HepG2 (cell line): ENCODE data around the gene FAM120C. TPM values are rescaled to one million over a fixed set of nuclear protein-coding genes. Genes with fewer than 3 reads are reported as not detected.

ENCODE experiments used
- ATAC-seq: fragments of 200-7000 bp; cut with Tn5 transposase; 3 replicates; pipeline ENCODE4 v1.9.1; 2020; ENCODE audit warnings: mild to moderate bottlenecking, moderate library complexity
- BruUV-seq: library from RNA; stranded (reverse); fragments of 400-500 nt; replicated peaks from 2 replicates; lab custom pipeline; 2021; lab: Mats Ljungman, UMichigan
- CTCF ChIA-PET: fragments of 300-600 bp; formaldehyde crosslinking; extraction: SDS; loops from one replicate; lab custom pipeline; 2021; ENCODE audit warnings: low total read pairs, inconsistent platforms, low intra/inter-chr PET ratio; lab: Yijun Ruan, JAX
- POLR2A ChIA-PET: fragments of 350-600 bp; sonication (Branson Sonifier 250); formaldehyde crosslinking; loops from one replicate; lab custom pipeline; 2020; ENCODE audit warnings: antibody characterized with exemption, inconsistent platforms; lab: Yijun Ruan, JAX
- DNase-seq: peaks from one replicate; pipeline ENCODE4 v3.0.0-alpha.2; 2015; ENCODE audit warnings: low spot score
- FAIRE-seq: peaks from 3 replicates; lab custom pipeline; 2011; peaks lifted over from hg19 to GRCh38; lab: Jason Lieb, UNC
- H2AFZ ChIP-seq: one replicate; pipeline ENCODE4 v1.6.1; 2011; ENCODE audit warnings: low read length, inconsistent platforms
- H3K27ac ChIP-seq: fragments of 300-600 bp; 3 replicates; pipeline ENCODE4 v1.8.0; 2011; ENCODE audit warnings: mixed run types, mild to moderate bottlenecking, mixed read lengths, low read length, inconsistent platforms; ENCODE audit not compliant: insufficient read depth; ENCODE audit errors: extremely low read length
- H3K27me3 ChIP-seq, 2 experiments: fragments of 200-600 bp in 1 of 2; 2 replicates in 1 of 2; 3 replicates in 1 of 2; pipeline versions ENCODE4 v1.6.0 to v1.8.0; 2011; ENCODE audit warnings: low read length in 2 of 2, mild to moderate bottlenecking in 2 of 2, moderate library complexity in 2 of 2, inconsistent platforms in 1 of 2; ENCODE audit not compliant: insufficient read depth in 2 of 2, control insufficient read depth in 1 of 2
- H3K36me3 ChIP-seq, 2 experiments: fragments of 200-600 bp in 1 of 2; replicated peaks in 1 of 2; 2 replicates in 1 of 2; 3 replicates in 1 of 2; pipeline versions ENCODE4 v1.5.1 to v1.8.0; 2011; ENCODE audit warnings: low read length in 2 of 2, inconsistent platforms in 1 of 2; ENCODE audit not compliant: insufficient read depth in 2 of 2, control insufficient read depth in 1 of 2
- H3K4me1 ChIP-seq: 2 replicates; pipeline ENCODE4 v1.5.1; 2012; ENCODE audit warnings: low read length, inconsistent platforms; ENCODE audit not compliant: insufficient read depth
- H3K4me2 ChIP-seq: 2 replicates; pipeline ENCODE4 v1.6.0; 2011; ENCODE audit warnings: low read depth, low read length, inconsistent platforms
- H3K4me3 ChIP-seq, 3 experiments: fragments of 200-600 bp in 1 of 3; sonication (generic), shearing (Covaris generic) in 1 of 3; replicated peaks in 1 of 3; 2 replicates each; pipeline ENCODE4 v1.5.1; 2011 to 2016; ENCODE audit warnings: low read length in 3 of 3, inconsistent platforms in 2 of 3, low read depth in 2 of 3, mild to moderate bottlenecking in 2 of 3, control low read depth in 1 of 3, mixed read lengths in 1 of 3; ENCODE audit not compliant: insufficient read depth in 1 of 3
- H3K79me2 ChIP-seq: one replicate; pipeline ENCODE4 v1.6.1; 2011; ENCODE audit warnings: low read length, inconsistent platforms; ENCODE audit not compliant: insufficient read depth
- H3K9ac ChIP-seq: 2 replicates; pipeline ENCODE4 v1.6.0; 2011; ENCODE audit warnings: mild to moderate bottlenecking, low read depth, low read length, inconsistent platforms; ENCODE audit not compliant: insufficient read depth
- H3K9me3 ChIP-seq: 2 replicates; pipeline ENCODE4 v1.5.1; 2012; ENCODE audit warnings: mild to moderate bottlenecking, low read length
- H4K20me1 ChIP-seq: 2 replicates; pipeline ENCODE4 v1.6.0; 2011; ENCODE audit warnings: inconsistent platforms, mild to moderate bottlenecking, low read length, moderate library complexity; ENCODE audit not compliant: insufficient read depth
- ATF1 ChIP-seq: IDR thresholded peaks from 2 replicates; pipeline ENCODE4 v1.6.1; 2016; ENCODE audit warnings: mild to moderate bottlenecking, control low read depth
- ZNF432 ChIP-seq: sonication (generic); formaldehyde crosslinking; IDR thresholded peaks from 2 replicates; pipeline ENCODE4 v1.5.0; 2020; ENCODE audit warnings: missing genetic modification reagents, mild to moderate bottlenecking, borderline replicate concordance
- WGBS: methylation state at CpG from one replicate; pipeline ENCODE4 v1.1.6; 2017; ENCODE audit warnings: low lambda C conversion rate; 5-methylcytosine and 5-hydroxymethylcytosine counted together
- in situ Hi-C: cut with HindIII; loops from 2 replicates; pipeline ENCODE4 v1.10.0; 2017; ENCODE audit warnings: low pct_unique_long_range_greater_than_20kb; ENCODE audit not compliant: extremely low pct_ligation_motif_present
- intact Hi-C: fragments of 100-400 bp; cut with micrococcal nuclease; formaldehyde crosslinking; loops from one replicate; pipeline ENCODE4 v1.10.0; 2022; ENCODE audit not compliant: unreplicated experiment
- polyA plus RNA-seq, 8 experiments: library from polyadenylated mRNA; depleted of rRNA in 3 of 8; stranded (reverse) in 7 of 8; unstranded in 1 of 8; fragments of >200 nt; fragmentation: Illumina TruSeq in 4 of 8; extraction: Trizol in 4 of 8; gene quantifications; 2 replicates each; pipeline versions ENCODE4 v1.2.1 to v1.2.3, GENCODE V29; 2011 to 2016; ENCODE audit warnings: low read depth in 4 of 8, missing spikeins in 1 of 8, mixed read lengths in 1 of 8; ENCODE audit not compliant: insufficient read depth in 1 of 8
- total RNA-seq, 5 experiments: library from RNA; depleted of rRNA; stranded (reverse); fragments of >200 nt; fragmentation: Illumina TruSeq; extraction: Trizol; gene quantifications; 2 replicates each; pipeline ENCODE4 v1.2.3, GENCODE V29; 2016; ENCODE audit warnings: low read depth in 1 of 5
- TF ChIP-seq, protein P1 (sequence below): sonication (generic); formaldehyde crosslinking; IDR thresholded peaks from 2 replicates; pipeline ENCODE4 v1.4.0; 2020; ENCODE audit warnings: missing genetic modification reagents

FAM120C gene
- total and polyA plus RNA-seq, 2 of the 13 experiments (the other 11 are each of a cell fraction or from before 2014, with no cell fraction given) = 4.6 to 7.4 TPM

DNA sequence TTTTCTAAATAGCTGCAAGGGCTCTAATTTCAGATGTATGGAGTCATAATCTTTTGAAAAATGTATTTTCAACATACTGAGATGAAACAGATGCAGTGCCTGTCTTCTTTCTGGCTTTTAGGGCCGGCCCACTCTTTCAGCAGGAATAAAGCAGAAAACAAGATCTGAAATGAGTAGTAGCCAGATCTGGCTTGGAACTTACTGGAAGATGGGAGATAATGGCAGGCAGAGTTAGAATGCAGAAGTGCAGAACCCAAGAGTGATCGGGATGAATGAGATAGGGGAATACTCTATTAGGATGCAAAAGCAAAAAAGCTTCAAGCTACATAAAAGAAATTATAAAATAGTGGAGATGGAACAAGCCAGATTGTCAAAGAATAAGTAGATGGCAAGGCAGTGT lies 1.4 kb upstream of the FAM120C start:
- peaks cover 26% of the 10 kb centered on the region for H3K4me1 ChIP-seq
- no peak overlapping the region for H3K4me2 ChIP-seq
- FAIRE-seq = no peak
- CTCF ChIA-PET = no interaction called here
- intact Hi-C loops = loop anchor here (10.0 kb wide), 1 partner anchor 140 kb away; the partner anchor contains the start of gene PHF8
- H4K20me1 ChIP-seq = peaks cover 12% of the 10 kb centered on the region
- H2AFZ ChIP-seq = no peak overlapping the region
- no peak overlapping the region for H3K9ac ChIP-seq
- H3K27me3 ChIP-seq = no peaks in the 10 kb centered on the region
- 100% methylated on average over 2 of the region's 2 CpGs for WGBS
- TF ChIP-seq ZNF432 (CRISPR knock-in tag) (no peak), ATF1 (CRISPR knock-in tag) (no peak)
- TF ChIP-seq, protein P1, sequence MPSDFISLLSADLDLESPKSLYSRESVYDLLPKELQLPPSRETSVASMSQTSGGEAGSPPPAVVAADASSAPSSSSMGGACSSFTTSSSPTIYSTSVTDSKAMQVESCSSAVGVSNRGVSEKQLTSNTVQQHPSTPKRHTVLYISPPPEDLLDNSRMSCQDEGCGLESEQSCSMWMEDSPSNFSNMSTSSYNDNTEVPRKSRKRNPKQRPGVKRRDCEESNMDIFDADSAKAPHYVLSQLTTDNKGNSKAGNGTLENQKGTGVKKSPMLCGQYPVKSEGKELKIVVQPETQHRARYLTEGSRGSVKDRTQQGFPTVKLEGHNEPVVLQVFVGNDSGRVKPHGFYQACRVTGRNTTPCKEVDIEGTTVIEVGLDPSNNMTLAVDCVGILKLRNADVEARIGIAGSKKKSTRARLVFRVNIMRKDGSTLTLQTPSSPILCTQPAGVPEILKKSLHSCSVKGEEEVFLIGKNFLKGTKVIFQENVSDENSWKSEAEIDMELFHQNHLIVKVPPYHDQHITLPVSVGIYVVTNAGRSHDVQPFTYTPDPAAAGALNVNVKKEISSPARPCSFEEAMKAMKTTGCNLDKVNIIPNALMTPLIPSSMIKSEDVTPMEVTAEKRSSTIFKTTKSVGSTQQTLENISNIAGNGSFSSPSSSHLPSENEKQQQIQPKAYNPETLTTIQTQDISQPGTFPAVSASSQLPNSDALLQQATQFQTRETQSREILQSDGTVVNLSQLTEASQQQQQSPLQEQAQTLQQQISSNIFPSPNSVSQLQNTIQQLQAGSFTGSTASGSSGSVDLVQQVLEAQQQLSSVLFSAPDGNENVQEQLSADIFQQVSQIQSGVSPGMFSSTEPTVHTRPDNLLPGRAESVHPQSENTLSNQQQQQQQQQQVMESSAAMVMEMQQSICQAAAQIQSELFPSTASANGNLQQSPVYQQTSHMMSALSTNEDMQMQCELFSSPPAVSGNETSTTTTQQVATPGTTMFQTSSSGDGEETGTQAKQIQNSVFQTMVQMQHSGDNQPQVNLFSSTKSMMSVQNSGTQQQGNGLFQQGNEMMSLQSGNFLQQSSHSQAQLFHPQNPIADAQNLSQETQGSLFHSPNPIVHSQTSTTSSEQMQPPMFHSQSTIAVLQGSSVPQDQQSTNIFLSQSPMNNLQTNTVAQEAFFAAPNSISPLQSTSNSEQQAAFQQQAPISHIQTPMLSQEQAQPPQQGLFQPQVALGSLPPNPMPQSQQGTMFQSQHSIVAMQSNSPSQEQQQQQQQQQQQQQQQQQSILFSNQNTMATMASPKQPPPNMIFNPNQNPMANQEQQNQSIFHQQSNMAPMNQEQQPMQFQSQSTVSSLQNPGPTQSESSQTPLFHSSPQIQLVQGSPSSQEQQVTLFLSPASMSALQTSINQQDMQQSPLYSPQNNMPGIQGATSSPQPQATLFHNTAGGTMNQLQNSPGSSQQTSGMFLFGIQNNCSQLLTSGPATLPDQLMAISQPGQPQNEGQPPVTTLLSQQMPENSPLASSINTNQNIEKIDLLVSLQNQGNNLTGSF (CRISPR knock-in tag) = no peak
- no peak overlapping the region for H3K27ac ChIP-seq
- no peaks in the 10 kb centered on the region for H3K9me3 ChIP-seq
- no peak for ATAC-seq
- POLR2A ChIA-PET = no interaction called here
- BruUV-seq = no TSS peak
- in situ Hi-C loops = loop anchor here (5.0 kb wide), 1 partner anchor 137 kb away; no protein-coding TSS in a partner anchor
- DNase-seq = no peak
- H3K4me3 ChIP-seq = no peak overlapping the region
- peaks cover 31% of the 10 kb centered on the region for H3K79me2 ChIP-seq
- H3K36me3 ChIP-seq = no peaks in the 10 kb centered on the region
